ENCODE data around the gene DOCK3.
"Not testable (repeated sequence)": the region's sequence is repeated elsewhere in the genome, so short reads cannot be mapped to it uniquely, and the experiment has no call there.

DOCK3 gene

GRCh38 chr3:51297333-51297732, 622.6 kb downstream of the DOCK3 start:
- no peak for DNase-seq (ENCODE audit: low spot score)

- DNase-seq (ENCODE audit: low spot score) = peak; percentile 5
Measured at GRCh38 chr3:51304230-51304629, 629.5 kb downstream of the DOCK3 start.

GRCh38 chr3:51306093-51306492, 631.4 kb downstream of the DOCK3 start:
- no peak for DNase-seq (ENCODE audit: low spot score)

- DNase-seq (ENCODE audit: low spot score) = no peak
Measured at GRCh38 chr3:51307458-51307857, 632.7 kb downstream of the DOCK3 start.

- not testable (repeated sequence) for DNase-seq (ENCODE audit: low spot score)
Measured at GRCh38 chr3:51307945-51308607, 633.3 kb downstream of the DOCK3 start.

GRCh38 chr3:51311055-51311454, 636.3 kb downstream of the DOCK3 start:
- DNase-seq (ENCODE audit: low spot score) = peak; percentile 8

GRCh38 chr3:51328206-51328605, 653.5 kb downstream of the DOCK3 start:
- DNase-seq (ENCODE audit: low spot score) = no peak

- no peak for DNase-seq (ENCODE audit: low spot score)
Measured at GRCh38 chr3:51330046-51330445, 655.3 kb downstream of the DOCK3 start.

- no peak for DNase-seq (ENCODE audit: low spot score)
Measured at GRCh38 chr3:51332156-51332555, 657.4 kb downstream of the DOCK3 start.

GRCh38 chr3:51333021-51333420, 658.3 kb downstream of the DOCK3 start:
- no peak for DNase-seq (ENCODE audit: low spot score)

GRCh38 chr3:51336261-51336660, 661.5 kb downstream of the DOCK3 start:
- no peak for DNase-seq (ENCODE audit: low spot score)

- DNase-seq (ENCODE audit: low spot score) = no peak
Measured at GRCh38 chr3:51337666-51338065, 662.9 kb downstream of the DOCK3 start.

- no peak for DNase-seq (ENCODE audit: low spot score)
Measured at GRCh38 chr3:51338632-51339031, 663.9 kb downstream of the DOCK3 start.

GRCh38 chr3:51340013-51340829, 665.5 kb downstream of the DOCK3 start:
- no peak for DNase-seq (ENCODE audit: low spot score)

- no peak for DNase-seq (ENCODE audit: low spot score)
Measured at GRCh38 chr3:51340989-51341636, 666.4 kb downstream of the DOCK3 start.

GRCh38 chr3:51343918-51344687, 669.4 kb downstream of the DOCK3 start:
- DNase-seq (ENCODE audit: low spot score) = no peak

- DNase-seq (ENCODE audit: low spot score) = no peak
Measured at GRCh38 chr3:51350751-51351150, 676.0 kb downstream of the DOCK3 start.

- peak; percentile 4 for DNase-seq (ENCODE audit: low spot score)
Measured at GRCh38 chr3:51353131-51353530, 678.4 kb downstream of the DOCK3 start.

GRCh38 chr3:51353691-51354090, 679.0 kb downstream of the DOCK3 start:
- no peak for DNase-seq (ENCODE audit: low spot score)

- no peak for DNase-seq (ENCODE audit: low spot score)
Measured at GRCh38 chr3:51354172-51354571, 679.4 kb downstream of the DOCK3 start.

- no peak for DNase-seq (ENCODE audit: low spot score)
Measured at GRCh38 chr3:51354731-51355615, 680.2 kb downstream of the DOCK3 start.

Data from SK-N-DZ (cell line).